GM12878 (cell line): ENCODE data around the gene CASP6. TPM values are rescaled to one million over a fixed set of nuclear protein-coding genes. Genes with fewer than 3 reads are reported as not detected.

Source experiments
- ATAC-seq: fragments of 200-7000 bp; cut with Tn5 transposase; 3 replicates; pipeline ENCODE4 v1.9.1; 2020; ENCODE audit warnings: mild to moderate bottlenecking, moderate library complexity
- BruUV-seq: library from RNA; stranded (reverse); fragments of 400-500 nt; replicated peaks from 2 replicates; lab custom pipeline; 2021; lab: Mats Ljungman, UMichigan
- CTCF ChIA-PET: fragments of 300-600 bp; sonication (Branson Sonifier 250); formaldehyde crosslinking; extraction: SDS; loops from one replicate; lab custom pipeline; 2021; ENCODE audit warnings: inconsistent platforms; lab: Yijun Ruan, JAX
- POLR2A ChIA-PET: fragments of 350-600 bp; formaldehyde crosslinking; extraction: SDS; loops from one replicate; lab custom pipeline; 2021; ENCODE audit warnings: inconsistent platforms; lab: Charles Lee
- RAD21 ChIA-PET: fragments of 300-600 bp; sonication (Branson Sonifier 250); formaldehyde crosslinking; loops from one replicate; lab custom pipeline; 2023; ENCODE audit warnings: antibody characterized with exemption; ENCODE audit not compliant: unreplicated experiment; lab: Charles Lee
- SMC1A ChIA-PET: fragments of 300-600 bp; sonication (Branson Sonifier 250); formaldehyde crosslinking; loops from one replicate; lab custom pipeline; 2023; ENCODE audit not compliant: unreplicated experiment, uncharacterized antibody; lab: Charles Lee
- DNase-seq: peaks from one replicate; pipeline ENCODE4 v3.0.0-alpha.2; 2011; ENCODE audit warnings: low read depth, low spot score
- FAIRE-seq: peaks from 3 replicates; lab custom pipeline; 2011; peaks lifted over from hg19 to GRCh38; lab: Jason Lieb, UNC
- H2AFZ ChIP-seq: 2 replicates; pipeline ENCODE4 v1.6.0; 2011; ENCODE audit warnings: low read depth, low read length, control low read depth; ENCODE audit not compliant: control insufficient read depth
- H3K27ac ChIP-seq: 2 replicates; pipeline ENCODE4 v1.5.1; 2011; ENCODE audit warnings: control low read depth; ENCODE audit not compliant: control insufficient read depth, insufficient read depth
- H3K27me3 ChIP-seq, 2 experiments: replicated peaks in 1 of 2; 2 replicates each; pipeline versions ENCODE4 v1.6.0 to v1.6.1; 2011; ENCODE audit warnings: low read length in 1 of 2; ENCODE audit not compliant: control insufficient read depth in 2 of 2, insufficient read depth in 2 of 2
- H3K36me3 ChIP-seq, 2 experiments: 2 replicates each; pipeline ENCODE4 v1.5.1; 2011; ENCODE audit warnings: low read length in 1 of 2; ENCODE audit not compliant: control insufficient read depth in 2 of 2, insufficient read depth in 2 of 2
- H3K4me1 ChIP-seq: 2 replicates; pipeline ENCODE4 v1.6.1; 2011; ENCODE audit warnings: mild to moderate bottlenecking, low read length, moderate library complexity, mixed read lengths; ENCODE audit not compliant: control insufficient read depth, insufficient read depth
- H3K4me2 ChIP-seq: 2 replicates; pipeline ENCODE4 v1.6.0; 2011; ENCODE audit warnings: control low read depth; ENCODE audit not compliant: control insufficient read depth, insufficient read depth
- H3K4me3 ChIP-seq: fragments of 200-600 bp; sonication (generic); 2 replicates; pipeline ENCODE4 v1.5.1; 2016
- H3K79me2 ChIP-seq: 2 replicates; pipeline ENCODE4 v1.6.0; 2011; ENCODE audit warnings: low read length; ENCODE audit not compliant: control insufficient read depth, insufficient read depth
- H3K9ac ChIP-seq: 2 replicates; pipeline ENCODE4 v1.8.0; 2011; ENCODE audit warnings: low read length, control low read depth, mixed read lengths; ENCODE audit not compliant: control insufficient read depth, insufficient read depth
- H3K9me3 ChIP-seq: replicated peaks from 3 replicates; pipeline ENCODE4 v1.5.1; 2011; ENCODE audit warnings: mild to moderate bottlenecking, low read length; ENCODE audit not compliant: control insufficient read depth, insufficient read depth
- H4K20me1 ChIP-seq: 2 replicates; pipeline ENCODE4 v1.6.0; 2011; ENCODE audit not compliant: control insufficient read depth, insufficient read depth
- BMI1 ChIP-seq: fragments of 450-650 bp; IDR thresholded peaks from 2 replicates; pipeline ENCODE4 v1.6.1; 2016; ENCODE audit warnings: mild to moderate bottlenecking, moderate library complexity, borderline replicate concordance
- BRCA1 ChIP-seq: IDR thresholded peaks from 2 replicates; pipeline ENCODE4 v1.6.1; 2011; ENCODE audit warnings: low read depth, low read length, improper control_type of control experiment
- CREB1 ChIP-seq: IDR thresholded peaks from 2 replicates; pipeline ENCODE4 v1.6.1; 2012; ENCODE audit warnings: low read depth, mild to moderate bottlenecking, inconsistent platforms
- EED ChIP-seq: sonication (generic); IDR thresholded peaks from 2 replicates; pipeline ENCODE4 v1.6.1; 2016; ENCODE audit warnings: antibody characterized with exemption, low read depth
- KLF5 ChIP-seq: fragments of 450-650 bp; IDR thresholded peaks from 2 replicates; pipeline ENCODE4 v1.6.1; 2014; ENCODE audit warnings: mild to moderate bottlenecking; ENCODE audit not compliant: partially characterized antibody
- MTA2 ChIP-seq: fragments of 450-650 bp; IDR thresholded peaks from 2 replicates; pipeline ENCODE4 v1.6.1; 2016; ENCODE audit warnings: low read depth, mild to moderate bottlenecking, moderate library complexity
- NR2C2 ChIP-seq: IDR thresholded peaks from 2 replicates; pipeline ENCODE4 v1.6.1; 2011; ENCODE audit warnings: borderline replicate concordance, low read depth; ENCODE audit not compliant: control insufficient read depth, insufficient read length
- NRF1 ChIP-seq: conservative IDR thresholded peaks from 2 replicates; pipeline ENCODE4 v1.6.1; 2011; ENCODE audit warnings: mild to moderate bottlenecking, low read depth, low read length, improper control_type of control experiment
- SIN3A ChIP-seq: IDR thresholded peaks from 2 replicates; pipeline ENCODE4 v1.6.1; 2012; ENCODE audit warnings: low read depth, low read length, improper control_type of control experiment
- TBL1XR1 ChIP-seq: IDR thresholded peaks from 2 replicates; pipeline ENCODE4 v1.6.1; 2012; ENCODE audit warnings: low read depth, low read length, improper control_type of control experiment
- WGBS: methylation state at CpG from one replicate; pipeline ENCODE4 v1.1.6; 2016; ENCODE audit warnings: low lambda C conversion rate; ENCODE audit not compliant: insufficient replicate concordance, insufficient coverage; ENCODE audit errors: missing lambda C conversion rate; 5-methylcytosine and 5-hydroxymethylcytosine counted together
- in situ Hi-C: fragments of 300-500 bp; cut with MboI; formaldehyde crosslinking; loops from 9 replicates; pipeline ENCODE4 v1.14.3; 2018; ENCODE audit warnings: mixed read lengths
- intact Hi-C: fragments of 100-400 bp; cut with micrococcal nuclease; formaldehyde crosslinking; loops from one replicate; pipeline ENCODE4 v1.14.2; 2022; ENCODE audit not compliant: unreplicated experiment
- polyA plus RNA-seq, 11 experiments: library from polyadenylated mRNA; depleted of rRNA in 4 of 11; unstranded in 6 of 11; stranded (reverse) in 5 of 11; fragments of >200 nt; fragmentation: Nextera tagmentation in 4 of 11; fragmentation: Illumina TruSeq in 1 of 11; extraction: Ambion mirVana in 4 of 11; extraction: Trizol in 1 of 11; gene quantifications; 1 replicate in 1 of 11; 2 replicates in 10 of 11; pipeline versions ENCODE4 v1.2.1 to v1.2.3, GENCODE V29; 2011 to 2016; ENCODE audit warnings: inconsistent platforms in 2 of 11, missing spikeins in 2 of 11, low read depth in 1 of 11
- total RNA-seq, 4 experiments: library from RNA; depleted of rRNA in 3 of 4; stranded (reverse); fragments of >200 nt in 3 of 4; fragmentation: Illumina TruSeq in 1 of 4; extraction: Trizol in 1 of 4; gene quantifications; 2 replicates each; pipeline versions ENCODE4 v1.2.1 to v1.2.3, GENCODE V29; 2013 to 2021
- TF ChIP-seq, protein P1 (sequence below): IDR thresholded peaks from 2 replicates; pipeline ENCODE4 v1.6.1; 2011; ENCODE audit warnings: low read depth, mild to moderate bottlenecking, low read length, moderate library complexity, borderline replicate concordance; ENCODE audit errors: extremely low read depth
- TF ChIP-seq, protein P2 (sequence below): fragments of 450-650 bp; IDR thresholded peaks from 2 replicates; pipeline ENCODE4 v1.6.1; 2016; ENCODE audit warnings: mild to moderate bottlenecking, moderate library complexity, borderline replicate concordance
- TF ChIP-seq, protein P3 (sequence below): fragments of 450-650 bp; IDR thresholded peaks from 2 replicates; pipeline ENCODE4 v1.6.1; 2017; ENCODE audit warnings: mild to moderate bottlenecking, moderate library complexity

The CASP6 gene
- total and polyA plus RNA-seq, 10 of the 15 experiments (the other 5 are each of a cell fraction or from before 2014, with no cell fraction given): 20.0 to 66.8 (median 30.8) TPM

DNA sequence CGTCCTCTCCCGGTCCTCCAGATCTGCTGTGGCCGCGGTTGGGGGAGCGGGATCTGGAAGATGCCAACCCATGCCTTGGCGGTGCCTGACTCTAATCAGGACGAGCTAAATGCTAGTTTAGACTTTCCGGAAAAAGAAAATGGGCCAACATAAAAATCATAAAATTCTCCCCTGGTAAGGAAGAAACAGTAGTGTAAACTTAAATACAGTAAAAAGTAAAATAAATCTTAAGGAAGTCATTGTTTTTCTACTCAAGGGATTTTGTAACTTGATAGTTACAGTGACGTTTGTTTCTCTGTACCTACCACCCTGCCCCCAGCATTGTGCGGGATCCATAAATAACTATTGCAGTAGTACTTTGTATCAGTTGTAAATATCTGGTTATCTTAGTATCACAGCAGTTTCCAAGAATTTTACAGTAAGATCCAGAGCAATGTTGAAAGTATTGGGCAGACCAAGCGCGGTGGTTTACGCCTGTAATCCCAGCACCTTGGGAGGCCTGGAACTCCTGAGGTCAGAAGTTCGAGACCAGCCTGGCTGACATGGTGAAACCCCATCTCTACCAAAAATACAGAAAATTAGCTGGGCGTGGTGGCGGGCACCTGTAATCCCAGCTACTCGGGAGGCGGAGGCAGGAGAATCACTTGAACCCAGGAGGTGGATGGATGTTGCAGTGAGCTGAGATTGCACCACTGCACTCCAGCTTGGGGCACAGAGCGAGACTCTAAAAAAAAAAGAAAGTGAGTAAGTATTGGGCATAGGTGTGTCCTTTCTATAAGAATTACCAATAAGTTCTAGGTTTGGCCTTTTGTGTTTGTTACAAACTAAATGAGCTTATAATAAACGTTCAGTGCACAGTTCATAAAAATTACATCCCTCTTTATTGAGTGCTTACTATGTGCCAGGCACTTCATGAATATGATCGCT is 27.6 kb upstream of the CASP6 start:
- H3K36me3 ChIP-seq: no peaks in the 10 kb centered on the region
- peak overlapping the region; percentile 99 for H2AFZ ChIP-seq
- intact Hi-C loops: loop anchor here (2.0 kb wide), 1 partner anchor 84 kb away; the partner anchor contains the start of gene GAR1
- POLR2A ChIA-PET: interaction anchor here (0.6 to 2.1 kb wide), 5 partner anchors 27 to 171 kb away, joined by 3 to 13 read pairs (median 4); partner anchors contain the start of genes CASP6, GAR1 and MCUB
- DNase-seq: no peak
- no peaks in the 10 kb centered on the region for H3K9me3 ChIP-seq
- RAD21 ChIA-PET: interaction anchor here (0.7 to 1.4 kb wide), 8 partner anchors 16 to 304 kb away, joined by 3 to 6 read pairs (median 4); partner anchors contain the start of genes CASP6, CFI and MCUB
- CTCF ChIA-PET: interaction anchor here (0.7 to 1.7 kb wide), 6 partner anchors 12 to 298 kb away, joined by 3 to 7 read pairs (median 5); partner anchors contain the start of gene CASP6
- H3K4me2 ChIP-seq: peak overlapping the region; percentile 88
- SMC1A ChIA-PET: interaction anchor here (0.9 to 2.7 kb wide), 8 partner anchors 10 to 304 kb away, joined by 3 to 27 read pairs (median 4); partner anchors contain the start of genes CASP6 and MCUB
- H3K27me3 ChIP-seq: no peaks in the 10 kb centered on the region
- H3K4me3 ChIP-seq: peak overlapping the region; percentile 91
- no peak for ATAC-seq
- no peak for FAIRE-seq
- H3K4me1 ChIP-seq: no peaks in the 10 kb centered on the region
- H4K20me1 ChIP-seq: no peaks in the 10 kb centered on the region
- H3K27ac ChIP-seq: peak overlapping the region; percentile 64; the same call in 1 of the 2 replicates
- WGBS: 62% methylated on average over 21 of the region's 21 CpGs
- peak overlapping the region; percentile 87 for H3K9ac ChIP-seq
- H3K79me2 ChIP-seq: peaks cover 5% of the 10 kb centered on the region
- BruUV-seq: no TSS peak
- in situ Hi-C loops: no loop called here
- TF ChIP-seq BMI1: no peak
- no peak for TF ChIP-seq NRF1
- TF ChIP-seq CREB1: no peak
- TF ChIP-seq, protein P1, sequence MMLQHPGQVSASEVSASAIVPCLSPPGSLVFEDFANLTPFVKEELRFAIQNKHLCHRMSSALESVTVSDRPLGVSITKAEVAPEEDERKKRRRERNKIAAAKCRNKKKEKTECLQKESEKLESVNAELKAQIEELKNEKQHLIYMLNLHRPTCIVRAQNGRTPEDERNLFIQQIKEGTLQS: no peak
- TF ChIP-seq KLF5: no peak
- TF ChIP-seq, protein P2, sequence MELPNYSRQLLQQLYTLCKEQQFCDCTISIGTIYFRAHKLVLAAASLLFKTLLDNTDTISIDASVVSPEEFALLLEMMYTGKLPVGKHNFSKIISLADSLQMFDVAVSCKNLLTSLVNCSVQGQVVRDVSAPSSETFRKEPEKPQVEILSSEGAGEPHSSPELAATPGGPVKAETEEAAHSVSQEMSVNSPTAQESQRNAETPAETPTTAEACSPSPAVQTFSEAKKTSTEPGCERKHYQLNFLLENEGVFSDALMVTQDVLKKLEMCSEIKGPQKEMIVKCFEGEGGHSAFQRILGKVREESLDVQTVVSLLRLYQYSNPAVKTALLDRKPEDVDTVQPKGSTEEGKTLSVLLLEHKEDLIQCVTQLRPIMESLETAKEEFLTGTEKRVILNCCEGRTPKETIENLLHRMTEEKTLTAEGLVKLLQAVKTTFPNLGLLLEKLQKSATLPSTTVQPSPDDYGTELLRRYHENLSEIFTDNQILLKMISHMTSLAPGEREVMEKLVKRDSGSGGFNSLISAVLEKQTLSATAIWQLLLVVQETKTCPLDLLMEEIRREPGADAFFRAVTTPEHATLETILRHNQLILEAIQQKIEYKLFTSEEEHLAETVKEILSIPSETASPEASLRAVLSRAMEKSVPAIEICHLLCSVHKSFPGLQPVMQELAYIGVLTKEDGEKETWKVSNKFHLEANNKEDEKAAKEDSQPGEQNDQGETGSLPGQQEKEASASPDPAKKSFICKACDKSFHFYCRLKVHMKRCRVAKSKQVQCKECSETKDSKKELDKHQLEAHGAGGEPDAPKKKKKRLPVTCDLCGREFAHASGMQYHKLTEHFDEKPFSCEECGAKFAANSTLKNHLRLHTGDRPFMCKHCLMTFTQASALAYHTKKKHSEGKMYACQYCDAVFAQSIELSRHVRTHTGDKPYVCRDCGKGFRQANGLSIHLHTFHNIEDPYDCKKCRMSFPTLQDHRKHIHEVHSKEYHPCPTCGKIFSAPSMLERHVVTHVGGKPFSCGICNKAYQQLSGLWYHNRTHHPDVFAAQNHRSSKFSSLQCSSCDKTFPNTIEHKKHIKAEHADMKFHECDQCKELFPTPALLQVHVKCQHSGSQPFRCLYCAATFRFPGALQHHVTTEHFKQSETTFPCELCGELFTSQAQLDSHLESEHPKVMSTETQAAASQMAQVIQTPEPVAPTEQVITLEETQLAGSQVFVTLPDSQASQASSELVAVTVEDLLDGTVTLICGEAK: 0 out of 2 replicates have a peak, but pooled peaks have one; percentile 5
- no peak for TF ChIP-seq SIN3A
- no peak for TF ChIP-seq NR2C2
- TF ChIP-seq TBL1XR1: no peak
- TF ChIP-seq BRCA1: no peak
- TF ChIP-seq, protein P3, sequence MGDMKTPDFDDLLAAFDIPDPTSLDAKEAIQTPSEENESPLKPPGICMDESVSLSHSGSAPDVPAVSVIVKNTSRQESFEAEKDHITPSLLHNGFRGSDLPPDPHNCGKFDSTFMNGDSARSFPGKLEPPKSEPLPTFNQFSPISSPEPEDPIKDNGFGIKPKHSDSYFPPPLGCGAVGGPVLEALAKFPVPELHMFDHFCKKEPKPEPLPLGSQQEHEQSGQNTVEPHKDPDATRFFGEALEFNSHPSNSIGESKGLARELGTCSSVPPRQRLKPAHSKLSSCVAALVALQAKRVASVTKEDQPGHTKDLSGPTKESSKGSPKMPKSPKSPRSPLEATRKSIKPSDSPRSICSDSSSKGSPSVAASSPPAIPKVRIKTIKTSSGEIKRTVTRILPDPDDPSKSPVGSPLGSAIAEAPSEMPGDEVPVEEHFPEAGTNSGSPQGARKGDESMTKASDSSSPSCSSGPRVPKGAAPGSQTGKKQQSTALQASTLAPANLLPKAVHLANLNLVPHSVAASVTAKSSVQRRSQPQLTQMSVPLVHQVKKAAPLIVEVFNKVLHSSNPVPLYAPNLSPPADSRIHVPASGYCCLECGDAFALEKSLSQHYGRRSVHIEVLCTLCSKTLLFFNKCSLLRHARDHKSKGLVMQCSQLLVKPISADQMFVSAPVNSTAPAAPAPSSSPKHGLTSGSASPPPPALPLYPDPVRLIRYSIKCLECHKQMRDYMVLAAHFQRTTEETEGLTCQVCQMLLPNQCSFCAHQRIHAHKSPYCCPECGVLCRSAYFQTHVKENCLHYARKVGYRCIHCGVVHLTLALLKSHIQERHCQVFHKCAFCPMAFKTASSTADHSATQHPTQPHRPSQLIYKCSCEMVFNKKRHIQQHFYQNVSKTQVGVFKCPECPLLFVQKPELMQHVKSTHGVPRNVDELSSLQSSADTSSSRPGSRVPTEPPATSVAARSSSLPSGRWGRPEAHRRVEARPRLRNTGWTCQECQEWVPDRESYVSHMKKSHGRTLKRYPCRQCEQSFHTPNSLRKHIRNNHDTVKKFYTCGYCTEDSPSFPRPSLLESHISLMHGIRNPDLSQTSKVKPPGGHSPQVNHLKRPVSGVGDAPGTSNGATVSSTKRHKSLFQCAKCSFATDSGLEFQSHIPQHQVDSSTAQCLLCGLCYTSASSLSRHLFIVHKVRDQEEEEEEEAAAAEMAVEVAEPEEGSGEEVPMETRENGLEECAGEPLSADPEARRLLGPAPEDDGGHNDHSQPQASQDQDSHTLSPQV: no peak
- TF ChIP-seq EED: no peak
- TF ChIP-seq MTA2: no peak
